Measurements from ENCODE around the gene CDIP1. TPM values are rescaled to one million over a fixed set of nuclear protein-coding genes. Genes with fewer than 3 reads are reported as not detected.

Gene CDIP1
- total RNA-seq = 5.0 and 7.2 TPM in 2 replicates

GRCh38 chr16:4538350-4539235, at the start of gene CDIP1:
CDIP1 (minus strand) TSS chr16:4538773; CDS start chr16:4514130, 24,643 bp downstream.

GRCh38 chr16:4556112-4556511, 17.5 kb upstream of the CDIP1 start, which contains the start of gene C16orf96:
C16orf96 (plus strand) TSS chr16:4556340; CDS start chr16:4556490, 150 bp downstream.

DNA sequence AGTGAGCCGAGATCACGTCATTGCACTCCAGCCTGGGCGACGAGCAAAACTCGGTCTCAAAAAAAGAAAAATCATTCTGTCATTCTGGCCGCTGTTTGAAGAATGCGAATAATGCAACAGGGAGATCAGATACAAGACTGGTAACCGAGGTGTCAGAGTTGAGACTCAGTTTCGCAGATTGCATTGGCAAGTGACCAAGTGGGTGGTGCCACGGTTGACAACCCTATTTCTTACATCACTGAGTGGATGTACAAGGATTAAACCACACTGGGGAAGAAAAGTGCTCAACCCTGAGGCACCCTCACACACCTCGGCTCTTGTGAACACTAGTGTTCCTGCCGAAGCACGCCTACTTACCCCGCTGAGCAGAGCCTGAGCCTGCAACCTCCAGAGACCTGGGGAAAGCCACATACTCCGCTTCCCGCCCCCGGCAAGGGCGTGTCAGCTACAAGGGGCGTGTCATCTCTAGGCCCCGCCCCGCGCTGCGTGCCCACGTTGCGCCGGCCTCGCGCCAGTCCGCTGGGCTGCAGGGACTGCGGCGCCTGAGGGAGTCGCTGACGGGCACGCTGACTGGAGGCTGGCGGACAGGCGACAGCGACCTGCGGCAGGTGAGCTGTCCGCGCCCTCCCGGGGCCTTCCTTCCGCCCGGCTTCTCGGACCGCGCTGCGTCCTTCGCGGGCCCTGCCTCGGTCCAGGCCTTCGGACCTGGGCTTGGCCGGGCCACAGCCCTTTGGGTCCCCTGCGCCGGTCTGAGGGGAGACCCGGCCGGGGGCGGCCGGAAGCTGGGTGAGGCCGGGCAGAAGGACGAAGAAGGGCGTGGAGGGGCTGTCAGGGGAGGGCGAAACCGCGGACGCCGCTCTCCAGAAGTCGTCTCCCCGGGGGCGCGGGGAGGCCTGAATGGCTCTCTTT, 62.4 kb downstream of the CDIP1 start, which contains the start of gene HMOX2:
TSS of gene HMOX2 (plus strand) at position 519 of the 909 bp plus-strand sequence. CDS start 29,127 bp downstream, outside the sequence.

GRCh38 chr16:4474192-4474961, 64.2 kb downstream of the CDIP1 start, which contains the start of gene NMRAL1:
NMRAL1 (minus strand) TSS chr16:4474625; CDS start chr16:4474132, 493 bp downstream.

Other genes with a start within 250 kb of the CDIP1 start
- gene GLIS2, start 222.7 kb downstream of the CDIP1 start, total RNA-seq = 2.2 and 3.6 TPM in 2 replicates
- 29.5 and 34.3 TPM in 2 replicates for gene PAM16, start 187.5 kb downstream of the CDIP1 start, total RNA-seq
- 94.3 and 150 TPM in 2 replicates for gene VASN, start 166.9 kb downstream of the CDIP1 start, total RNA-seq
- 20.1 and 25.6 TPM in 2 replicates for gene CORO7, start 122.2 kb downstream of the CDIP1 start, total RNA-seq
- 70.9 and 73.8 TPM in 2 replicates for gene DNAJA3, start 112.9 kb downstream of the CDIP1 start, total RNA-seq
- gene NMRAL1, start 64.1 kb downstream of the CDIP1 start, total RNA-seq = 71.4 and 74.0 TPM in 2 replicates
- 40.7 and 58.1 TPM in 2 replicates for gene HMOX2, start 62.4 kb downstream of the CDIP1 start, total RNA-seq
- gene C16orf96, start 17.6 kb upstream of the CDIP1 start, total RNA-seq = not detected in 2 replicates
- 11.0 and 11.1 TPM in 2 replicates for gene UBALD1, start 76.1 kb upstream of the CDIP1 start, total RNA-seq
- gene MGRN1, start 86.1 kb upstream of the CDIP1 start, total RNA-seq = 29.2 and 34.5 TPM in 2 replicates
- gene NUDT16L1, start 154.8 kb upstream of the CDIP1 start, total RNA-seq = 25.4 and 31.8 TPM in 2 replicates
- gene ANKS3, start 195.5 kb upstream of the CDIP1 start, total RNA-seq = 28.7 and 34.0 TPM in 2 replicates
- 0.44 and 1.4 TPM in 2 replicates for gene DNAAF8, start 195.8 kb upstream of the CDIP1 start, total RNA-seq
- gene ZNF500, start 228.4 kb upstream of the CDIP1 start, total RNA-seq = 7.9 and 11.6 TPM in 2 replicates
- not detected in 2 replicates for gene SEPTIN12, start 249.6 kb upstream of the CDIP1 start, total RNA-seq